ENCODE measurements around the gene RPL10A.

Gene RPL10A

GRCh38 chr6:35427851-35428321 lies 40.3 kb upstream of the RPL10A start:
- H3K4me2 ChIP-seq (ENCODE audit: low read length), result no peak overlapping the region
- H3K9me2 ChIP-seq (replicated peaks; ENCODE audit: control insufficient read depth, low read length), result no peaks in the 10 kb centered on the region
- no peaks in the 10 kb centered on the region for H3K79me2 ChIP-seq (ENCODE audit: control insufficient read depth, low read length)
- H4K20me1 ChIP-seq (ENCODE audit: control insufficient read depth, insufficient read depth, low read depth, low read length), result no peaks in the 10 kb centered on the region
- H3K36me3 ChIP-seq (ENCODE audit: control insufficient read depth, low read length), result peaks cover 30% of the 10 kb centered on the region
- no peaks in the 10 kb centered on the region; the same call in 1 of the 2 replicates for H3F3A ChIP-seq (ENCODE audit: control insufficient read depth, insufficient read depth)
- H3K4me1 ChIP-seq (ENCODE audit: control insufficient read depth, low read length), result peaks cover 22% of the 10 kb centered on the region
- no peak overlapping the region for H3K27ac ChIP-seq (ENCODE audit: low read depth, low read length)
- no peak for TF ChIP-seq CTCF (IDR thresholded peaks at IDR 0.05; ENCODE audit: low read depth, low read length, poor library complexity, severe bottlenecking)
- TF ChIP-seq EZH2phosphoT487 (IDR thresholded peaks at IDR 0.05; ENCODE audit: borderline replicate concordance, low read length), result no peak
- H3K9me3 ChIP-seq (ENCODE audit: control insufficient read depth, insufficient read depth, low read length), result peaks cover 20% of the 10 kb centered on the region
- H3K27me3 ChIP-seq (ENCODE audit: control insufficient read depth, low read length), result no peaks in the 10 kb centered on the region
- no peak overlapping the region for H3K4me3 ChIP-seq (ENCODE audit: low read length)

GRCh38 chr6:35428421-35429149 lies 39.6 kb upstream of the RPL10A start:
- Histone ChIP-seq H3K4me2 (ENCODE audit: low read length) (no peak overlapping the region), H3K9me2 (replicated peaks; ENCODE audit: control insufficient read depth, low read length) (no peaks in the 10 kb centered on the region), H4K20me1 (ENCODE audit: control insufficient read depth, insufficient read depth, low read depth, low read length) (no peaks in the 10 kb centered on the region), H3F3A (ENCODE audit: control insufficient read depth, insufficient read depth) (no peaks in the 10 kb centered on the region; the same call in 1 of the 2 replicates), H3K9me3 (ENCODE audit: control insufficient read depth, insufficient read depth, low read length) (peaks cover 20% of the 10 kb centered on the region), H3K4me3 (ENCODE audit: low read length) (no peak overlapping the region), H3K27ac (ENCODE audit: low read depth, low read length) (no peak overlapping the region), H3K4me1 (ENCODE audit: control insufficient read depth, low read length) (peaks cover 22% of the 10 kb centered on the region), H3K36me3 (ENCODE audit: control insufficient read depth, low read length) (peaks cover 30% of the 10 kb centered on the region), H3K79me2 (ENCODE audit: control insufficient read depth, low read length) (no peaks in the 10 kb centered on the region), H3K27me3 (ENCODE audit: control insufficient read depth, low read length) (no peaks in the 10 kb centered on the region)
- TF ChIP-seq EZH2phosphoT487 (IDR thresholded peaks at IDR 0.05; ENCODE audit: borderline replicate concordance, low read length) (no peak), CTCF (IDR thresholded peaks at IDR 0.05; ENCODE audit: low read depth, low read length, poor library complexity, severe bottlenecking) (no peak)

- Histone ChIP-seq H3K79me2 (ENCODE audit: control insufficient read depth, low read length) (no peaks in the 10 kb centered on the region), H3K27me3 (ENCODE audit: control insufficient read depth, low read length) (no peaks in the 10 kb centered on the region), H3K4me3 (ENCODE audit: low read length) (no peak overlapping the region), H3F3A (ENCODE audit: control insufficient read depth, insufficient read depth) (no peaks in the 10 kb centered on the region; the same call in 1 of the 2 replicates), H3K4me1 (ENCODE audit: control insufficient read depth, low read length) (peaks cover 22% of the 10 kb centered on the region), H3K27ac (ENCODE audit: low read depth, low read length) (no peak overlapping the region), H3K9me2 (replicated peaks; ENCODE audit: control insufficient read depth, low read length) (no peaks in the 10 kb centered on the region), H4K20me1 (ENCODE audit: control insufficient read depth, insufficient read depth, low read depth, low read length) (no peaks in the 10 kb centered on the region), H3K36me3 (ENCODE audit: control insufficient read depth, low read length) (peaks cover 28% of the 10 kb centered on the region), H3K9me3 (ENCODE audit: control insufficient read depth, insufficient read depth, low read length) (peaks cover 20% of the 10 kb centered on the region), H3K4me2 (ENCODE audit: low read length) (no peak overlapping the region)
- TF ChIP-seq CTCF (IDR thresholded peaks at IDR 0.05; ENCODE audit: low read depth, low read length, poor library complexity, severe bottlenecking), result no peak
- TF ChIP-seq EZH2phosphoT487 (IDR thresholded peaks at IDR 0.05; ENCODE audit: borderline replicate concordance, low read length), result no peak
Observed at GRCh38 chr6:35429463-35429862, 38.7 kb upstream of the RPL10A start.

Measured in DOHH2 (cell line).